Keratinocyte (primary cell): ENCODE data around the gene ZNF391. TPM values are rescaled to one million over a fixed set of nuclear protein-coding genes. Genes with fewer than 3 reads are reported as not detected.
"Not testable (repeated sequence)": the region's sequence is repeated elsewhere in the genome, so short reads cannot be mapped to it uniquely, and the experiment has no call there.

Experiments
- DNase-seq: peaks from one replicate; pipeline ENCODE4 v3.0.0-alpha.2; 2011; ENCODE audit warnings: low read depth, missing footprints, low spot score
- FAIRE-seq: peaks from 2 replicates; lab custom pipeline; 2011; peaks lifted over from hg19 to GRCh38; lab: Jason Lieb, UNC
- H2AFZ ChIP-seq: 2 replicates; pipeline ENCODE4 v1.6.0; 2012; ENCODE audit warnings: low read length, control low read depth, inconsistent platforms; ENCODE audit not compliant: control insufficient read depth
- H3K27ac ChIP-seq: 2 replicates; pipeline ENCODE4 v1.5.1; 2011; ENCODE audit warnings: low read length; ENCODE audit not compliant: control insufficient read depth, insufficient read depth
- H3K27me3 ChIP-seq: 3 replicates; pipeline ENCODE4 v1.6.0; 2011; ENCODE audit warnings: low read length; ENCODE audit not compliant: control insufficient read depth, insufficient read depth; ENCODE audit errors: extremely low read depth
- H3K36me3 ChIP-seq, 2 experiments: 2 replicates in 1 of 2; 3 replicates in 1 of 2; pipeline ENCODE4 v1.5.1; 2011; ENCODE audit warnings: low read length in 2 of 2, mild to moderate bottlenecking in 1 of 2; ENCODE audit not compliant: control insufficient read depth in 2 of 2, insufficient read depth in 2 of 2; ENCODE audit errors: extremely low read depth in 1 of 2
- H3K4me1 ChIP-seq: 3 replicates; pipeline ENCODE4 v1.5.1; 2011; ENCODE audit warnings: low read length; ENCODE audit not compliant: control insufficient read depth, insufficient read depth; ENCODE audit errors: extremely low read depth
- H3K4me2 ChIP-seq: 3 replicates; pipeline ENCODE4 v1.6.0; 2011; ENCODE audit warnings: low read depth, low read length; ENCODE audit not compliant: control insufficient read depth, insufficient read depth; ENCODE audit errors: extremely low read depth
- H3K4me3 ChIP-seq, 3 experiments: fragments of 200-600 bp in 1 of 3; sonication (generic) in 1 of 3; 2 replicates in 2 of 3; 3 replicates in 1 of 3; pipeline ENCODE4 v1.5.1; 2011 to 2016; ENCODE audit warnings: low read length in 3 of 3, mild to moderate bottlenecking in 3 of 3, control low read depth in 2 of 3, inconsistent platforms in 1 of 3, low read depth in 1 of 3, mixed read lengths in 1 of 3, mixed run types in 1 of 3, moderate library complexity in 1 of 3; ENCODE audit not compliant: control insufficient read depth in 2 of 3, insufficient read depth in 2 of 3; ENCODE audit errors: extremely low read depth in 1 of 3
- H3K79me2 ChIP-seq: 2 replicates; pipeline ENCODE4 v1.6.0; 2012; ENCODE audit warnings: low read length; ENCODE audit not compliant: control insufficient read depth, insufficient read depth
- H3K9ac ChIP-seq: 3 replicates; pipeline ENCODE4 v1.6.0; 2011; ENCODE audit warnings: low read length; ENCODE audit not compliant: control insufficient read depth, insufficient read depth; ENCODE audit errors: extremely low read depth
- H3K9me1 ChIP-seq: 3 replicates; pipeline ENCODE4 v1.6.0; 2011; ENCODE audit warnings: low read length; ENCODE audit not compliant: control insufficient read depth, insufficient read depth; ENCODE audit errors: extremely low read depth
- H3K9me3 ChIP-seq: 2 replicates; pipeline ENCODE4 v1.5.1; 2012; ENCODE audit warnings: low read depth, low read length; ENCODE audit not compliant: control insufficient read depth
- H4K20me1 ChIP-seq: 3 replicates; pipeline ENCODE4 v1.6.0; 2011; ENCODE audit warnings: low read length; ENCODE audit not compliant: control insufficient read depth, insufficient read depth; ENCODE audit errors: extremely low read depth
- CTCF ChIP-seq, 3 experiments: IDR thresholded peaks in 1 of 3; conservative IDR thresholded peaks in 1 of 3; optimal IDR thresholded peaks in 1 of 3; 2 replicates in 2 of 3; 3 replicates in 1 of 3; pipeline versions ENCODE3 to v1.5.1; 2011; ENCODE audit warnings: low read length in 3 of 3, mild to moderate bottlenecking in 3 of 3, moderate library complexity in 2 of 3, control low read depth in 1 of 3, inconsistent platforms in 1 of 3; ENCODE audit not compliant: insufficient read depth in 2 of 3; ENCODE audit errors: extremely low read depth in 1 of 3
- EZH2 ChIP-seq: IDR thresholded peaks from one replicate; pipeline ENCODE4 v1.6.1; 2012; ENCODE audit warnings: inconsistent platforms, mild to moderate bottlenecking, low read length, moderate library complexity
- dilution Hi-C: fragments of 300-500 bp; cut with MboI; formaldehyde crosslinking; loops from one replicate; pipeline ENCODE4 v1.7.0; 2020; ENCODE audit warnings: low sequenced_read_pairs; ENCODE audit not compliant: extremely low pct_ligation_motif_present
- polyA plus RNA-seq, 5 experiments: library from polyadenylated mRNA; depleted of rRNA in 3 of 5; stranded (reverse) in 3 of 5; stranded (forward) in 1 of 5; unstranded in 1 of 5; fragments of >200 nt; gene quantifications; 1 replicate in 1 of 5; 2 replicates in 3 of 5; 3 replicates in 1 of 5; pipeline versions ENCODE4 v1.2.1 to v1.2.3, GENCODE V29; 2011 to 2012; ENCODE audit warnings: missing spikeins in 2 of 5, low read depth in 1 of 5, low replicate concordance in 1 of 5

Gene ZNF391
- polyA plus RNA-seq, 1 donor (not counting 4 experiments of a cell fraction or from before 2014, with no cell fraction given) = 4.5 TPM

- H3K36me3 ChIP-seq, H3K79me2 ChIP-seq, FAIRE-seq, H3K9me1 ChIP-seq, H3K4me3 ChIP-seq, H4K20me1 ChIP-seq, DNase-seq, dilution Hi-C loops, H3K4me1 ChIP-seq, H2AFZ ChIP-seq, H3K4me2 ChIP-seq, H3K27me3 ChIP-seq, H3K9me3 ChIP-seq, H3K9ac ChIP-seq, H3K27ac ChIP-seq: not testable (repeated sequence)
Observed at GRCh38 chr6:27381001-27381400, 7.6 kb upstream of the ZNF391 start.

GRCh38 chr6:27383011-27383410 is 5.5 kb upstream of the ZNF391 start:
- H3K4me2 ChIP-seq = no peak overlapping the region
- no peaks in the 10 kb centered on the region for H4K20me1 ChIP-seq
- TF ChIP-seq EZH2 (no peak), CTCF (optimal IDR thresholded peaks at IDR 0.05 in 1 of 3, IDR thresholded peaks at IDR 0.05 in 1 of 3, conservative IDR thresholded peaks at IDR 0.05 in 1 of 3; ENCODE audit: extremely low read depth in 1 of 3, insufficient read depth in 2 of 3, low read length in 3 of 3) (no peak)
- no peaks in the 10 kb centered on the region for H3K9me1 ChIP-seq
- H2AFZ ChIP-seq = no peak overlapping the region
- no peaks in the 10 kb centered on the region for H3K27me3 ChIP-seq
- dilution Hi-C loops = no loop called here
- H3K9ac ChIP-seq = no peak overlapping the region
- no peak for DNase-seq
- H3K4me1 ChIP-seq = peaks cover 3% of the 10 kb centered on the region
- H3K79me2 ChIP-seq = no peaks in the 10 kb centered on the region
- H3K27ac ChIP-seq = no peak overlapping the region
- no peak for FAIRE-seq
- H3K9me3 ChIP-seq = no peaks in the 10 kb centered on the region
- no peak overlapping the region for H3K4me3 ChIP-seq
- no peaks in the 10 kb centered on the region for H3K36me3 ChIP-seq

- TF ChIP-seq CTCF (optimal IDR thresholded peaks at IDR 0.05 in 1 of 3, IDR thresholded peaks at IDR 0.05 in 1 of 3, conservative IDR thresholded peaks at IDR 0.05 in 1 of 3; ENCODE audit: extremely low read depth in 1 of 3, insufficient read depth in 2 of 3, low read length in 3 of 3) = no peak
- no peak for TF ChIP-seq EZH2
- Histone ChIP-seq H3K36me3 (no peaks in the 10 kb centered on the region), H3K4me1 (peaks cover 4% of the 10 kb centered on the region), H3K9me3 (no peaks in the 10 kb centered on the region), H3K9ac (no peak overlapping the region), H3K4me2 (no peak overlapping the region), H3K27me3 (no peaks in the 10 kb centered on the region), H3K79me2 (no peaks in the 10 kb centered on the region), H2AFZ (no peak overlapping the region), H3K27ac (no peak overlapping the region), H3K9me1 (no peaks in the 10 kb centered on the region), H3K4me3 (no peak overlapping the region), H4K20me1 (no peaks in the 10 kb centered on the region)
- dilution Hi-C loops = no loop called here
- FAIRE-seq (no peak), DNase-seq (no peak)
Observed at GRCh38 chr6:27383481-27383880, 5.1 kb upstream of the ZNF391 start.
